CD4-positive, alpha-beta T cell (primary cell): Measurements from ENCODE around the gene ZNF804B. TPM values are rescaled to one million over a fixed set of nuclear protein-coding genes. Genes with fewer than 3 reads are reported as not detected.

Experiments
- ATAC-seq: fragments of 200-7000 bp; cut with Tn5 transposase; one replicate; pipeline ENCODE4 v1.10.0; 2022; ENCODE audit warnings: mild to moderate bottlenecking; ENCODE audit not compliant: poor library complexity
- CTCF ChIA-PET: fragments of 350-600 bp; sonication (Branson Sonifier 250); formaldehyde crosslinking; loops from one replicate; lab custom pipeline; 2021; ENCODE audit warnings: antibody characterized with exemption, inconsistent platforms; lab: Charles Lee
- POLR2A ChIA-PET: fragments of 350-600 bp; sonication (Branson Sonifier 250); formaldehyde crosslinking; loops from one replicate; lab custom pipeline; 2021; ENCODE audit warnings: antibody characterized with exemption, inconsistent platforms; lab: Charles Lee
- DNase-seq, 14 experiments: peaks; one replicate each; pipeline ENCODE4 v3.0.0-alpha.2; 2013 to 2020; ENCODE audit warnings: mixed read lengths in 2 of 14
- H3K27ac ChIP-seq, 2 donors: one replicate each; pipeline versions ENCODE4 v1.5.1 to v1.7.0; 2013; ENCODE audit warnings: low read length in 2 of 2, low read depth in 1 of 2, mild to moderate bottlenecking in 1 of 2
- H3K27me3 ChIP-seq, 2 experiments: 1 replicate in 1 of 2; 2 replicates in 1 of 2; pipeline versions ENCODE4 v1.6.1 to v1.7.0; 2013; ENCODE audit warnings: low read length in 2 of 2, control low read depth in 1 of 2, mild to moderate bottlenecking in 1 of 2, moderate library complexity in 1 of 2; ENCODE audit not compliant: insufficient read depth in 2 of 2, control insufficient read depth in 1 of 2
- H3K36me3 ChIP-seq: one replicate; pipeline ENCODE4 v1.6.1; 2013; ENCODE audit warnings: low read length, control low read depth; ENCODE audit not compliant: insufficient read depth
- H3K4me1 ChIP-seq: one replicate; pipeline ENCODE4 v1.6.1; 2013; ENCODE audit warnings: low read length, control low read depth; ENCODE audit not compliant: insufficient read depth
- H3K4me3 ChIP-seq: one replicate; pipeline ENCODE4 v1.5.1; 2013; ENCODE audit warnings: mild to moderate bottlenecking, low read length, moderate library complexity
- H3K9me3 ChIP-seq, 2 experiments: 1 replicate in 1 of 2; 2 replicates in 1 of 2; pipeline versions ENCODE4 v1.6.1 to v1.7.0; 2013; ENCODE audit warnings: low read length in 2 of 2, mild to moderate bottlenecking in 2 of 2, control low read depth in 1 of 2, moderate library complexity in 1 of 2; ENCODE audit not compliant: control insufficient read depth in 1 of 2, insufficient read depth in 1 of 2
- H3K27ac Mint-ChIP-seq: one replicate; pipeline ENCODE4 v1.8.0; 2020; ENCODE audit warnings: mixed read lengths
- H3K27me3 Mint-ChIP-seq: one replicate; pipeline ENCODE4 v1.8.0; 2021; ENCODE audit warnings: mixed read lengths
- H3K36me3 Mint-ChIP-seq: one replicate; pipeline ENCODE4 v1.8.0; 2021; ENCODE audit warnings: low read depth, mixed read lengths
- H3K4me1 Mint-ChIP-seq: one replicate; pipeline ENCODE4 v1.8.0; 2021; ENCODE audit warnings: low read depth, mixed read lengths
- H3K4me3 Mint-ChIP-seq: one replicate; pipeline ENCODE4 v1.8.0; 2020; ENCODE audit warnings: mild to moderate bottlenecking, mixed read lengths
- H3K9me3 Mint-ChIP-seq: one replicate; pipeline ENCODE4 v1.8.0; 2020; ENCODE audit warnings: mixed read lengths
- CTCF ChIP-seq: fragments of 200-600 bp; IDR thresholded peaks from one replicate; pipeline ENCODE4 v1.8.0; 2022; ENCODE audit warnings: antibody characterized with exemption, mild to moderate bottlenecking
- intact Hi-C, 2 experiments: fragments of 100-400 bp; cut with DNase I in 1 of 2; cut with micrococcal nuclease in 1 of 2; formaldehyde crosslinking; loops; one replicate each; pipeline versions ENCODE4 v1.15.1 to v1.9.0; 2023 to 2025; cut with DNase I, micrococcal nuclease
- total RNA-seq, 174 experiments: library from RNA in 2 of 174; stranded (reverse) in 2 of 174; gene quantifications; one replicate each; pipeline ENCODE4 v1.2.3 and lab custom pipeline; 2021 to 2026

The ZNF804B gene
- total RNA-seq, 2 experiments from 2014 or later, result not detected

DNA sequence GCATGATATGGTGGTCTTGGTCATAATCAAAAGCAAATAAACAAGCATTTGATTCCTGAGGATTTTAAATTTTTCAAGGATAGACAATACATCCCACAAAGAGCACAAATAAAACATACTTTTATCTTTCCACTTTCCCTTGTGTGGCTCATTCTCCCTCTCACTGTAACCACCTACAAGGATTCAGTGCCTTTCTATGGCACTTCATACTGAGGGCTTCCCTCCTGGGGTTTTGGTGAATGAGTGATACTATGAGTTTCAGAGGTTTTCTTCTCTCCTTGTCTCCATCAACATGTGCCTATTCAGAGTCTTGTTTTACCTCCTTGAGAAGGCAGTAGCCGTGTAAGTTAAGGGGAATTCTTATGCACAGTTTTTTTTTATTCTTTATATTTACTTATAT lies 332.1 kb downstream of the ZNF804B start:
- Histone ChIP-seq H3K27me3 (no peaks in the 10 kb centered on the region), H3K36me3 (no peaks in the 10 kb centered on the region), H3K27ac (no peak overlapping the region), H3K4me3 (no peak overlapping the region), H3K4me1 (no peaks in the 10 kb centered on the region), H3K9me3 (no peaks in the 10 kb centered on the region)
- Mint-ChIP-seq H3K9me3 (no peaks in the 10 kb centered on the region), H3K27ac (no peak overlapping the region), H3K4me1 (no peaks in the 10 kb centered on the region), H3K4me3 (no peak overlapping the region), H3K27me3 (no peaks in the 10 kb centered on the region), H3K36me3 (no peaks in the 10 kb centered on the region)
- intact Hi-C loops, result no loop called here
- TF ChIP-seq CTCF, result no peak
- ChIA-PET POLR2A (no interaction called here), CTCF (no interaction called here)
- ATAC-seq (no peak), DNase-seq (no peak)

GRCh38 chr7:89094269-89094668 lies 334.8 kb downstream of the ZNF804B start:
- no peaks in the 10 kb centered on the region for H3K4me1 Mint-ChIP-seq
- ChIA-PET POLR2A (no interaction called here), CTCF (no interaction called here)
- H3K27me3 Mint-ChIP-seq, result no peaks in the 10 kb centered on the region
- no peaks in the 10 kb centered on the region for H3K4me1 ChIP-seq
- ATAC-seq (no peak), DNase-seq (no peak)
- no peaks in the 10 kb centered on the region for H3K27me3 ChIP-seq
- H3K27ac Mint-ChIP-seq, result no peak overlapping the region
- H3K4me3 ChIP-seq, result no peak overlapping the region
- no peak overlapping the region for H3K27ac ChIP-seq
- no peak for TF ChIP-seq CTCF
- no peaks in the 10 kb centered on the region for H3K9me3 ChIP-seq
- H3K4me3 Mint-ChIP-seq, result no peak overlapping the region
- no peaks in the 10 kb centered on the region for H3K36me3 Mint-ChIP-seq
- H3K9me3 Mint-ChIP-seq, result no peaks in the 10 kb centered on the region
- intact Hi-C loops, result no loop called here
- H3K36me3 ChIP-seq, result no peaks in the 10 kb centered on the region

GRCh38 chr7:89103564-89103963 lies 344.1 kb downstream of the ZNF804B start:
- no peaks in the 10 kb centered on the region for H3K36me3 ChIP-seq
- no peaks in the 10 kb centered on the region for H3K4me1 Mint-ChIP-seq
- H3K36me3 Mint-ChIP-seq, result no peaks in the 10 kb centered on the region
- no peaks in the 10 kb centered on the region for H3K27me3 ChIP-seq
- H3K9me3 ChIP-seq, result no peaks in the 10 kb centered on the region
- intact Hi-C loops, result no loop called here
- ATAC-seq, result no peak
- no peak for TF ChIP-seq CTCF
- H3K4me3 ChIP-seq, result no peak overlapping the region
- H3K4me1 ChIP-seq, result no peaks in the 10 kb centered on the region
- H3K27ac Mint-ChIP-seq, result no peak overlapping the region
- no peak for DNase-seq
- H3K27me3 Mint-ChIP-seq, result peaks cover 5% of the 10 kb centered on the region
- ChIA-PET POLR2A (no interaction called here), CTCF (no interaction called here)
- H3K9me3 Mint-ChIP-seq, result no peaks in the 10 kb centered on the region
- no peak overlapping the region for H3K4me3 Mint-ChIP-seq
- H3K27ac ChIP-seq, result no peak overlapping the region
